ENCODE results near the gene RAB40C. TPM values are rescaled to one million over a fixed set of nuclear protein-coding genes. Genes with fewer than 3 reads are reported as not detected.

Gene RAB40C
- total RNA-seq, 1 experiment from 2014 or later: 5.9 TPM

DNA sequence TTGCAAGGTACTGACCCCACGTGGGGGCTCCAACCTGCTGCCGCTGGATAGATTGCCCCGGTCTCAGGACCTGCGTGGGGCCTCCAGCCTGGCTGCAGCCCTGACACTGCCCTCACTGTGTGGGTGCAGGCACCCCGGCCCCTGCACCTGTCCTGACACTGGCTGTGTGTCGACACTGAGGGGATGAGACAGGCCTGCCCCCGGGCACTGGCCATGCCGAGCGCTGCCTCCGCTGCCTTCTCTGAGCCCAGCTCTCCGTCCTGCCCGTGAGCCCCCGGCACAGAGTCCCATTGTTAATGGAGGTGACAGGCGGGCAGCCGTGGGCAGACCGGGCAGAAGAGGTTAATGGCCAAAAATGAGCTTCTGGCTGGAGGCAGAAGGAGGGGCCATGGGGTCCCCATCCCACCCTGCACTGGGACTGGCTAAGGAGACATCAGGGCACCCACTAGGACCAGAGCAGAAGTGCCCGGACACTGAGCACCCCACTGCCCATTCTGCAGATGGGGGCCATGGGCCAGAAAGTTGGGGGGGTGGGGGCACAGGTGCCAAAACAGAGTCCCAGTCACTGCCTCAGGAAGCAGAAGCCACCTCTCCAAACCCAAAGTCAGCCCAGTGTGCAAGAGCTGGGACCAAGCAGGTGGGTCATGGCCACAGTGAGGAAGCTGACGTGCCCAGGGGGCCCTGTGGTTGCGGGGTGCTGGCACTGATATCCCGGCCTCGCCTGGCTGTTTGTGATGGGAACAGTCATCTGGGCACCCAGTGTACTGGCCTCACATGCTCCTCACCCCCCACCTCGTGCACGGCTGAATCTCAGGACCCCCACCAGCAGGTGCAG, 32.2 kb upstream of the RAB40C start:
- no peaks in the 10 kb centered on the region for H3K36me3 ChIP-seq (ENCODE audit: insufficient read depth, low read length)
- 0 out of 2 replicates have a peak, but pooled peaks cover 10% of the 10 kb centered on the region for H4K20me1 ChIP-seq (ENCODE audit: insufficient read depth, low read depth, low read length)
- peak overlapping the region; percentile 50 for H3K9ac ChIP-seq (ENCODE audit: low read length)
- DNase-seq: peak; percentile 70
- H2AFZ ChIP-seq (ENCODE audit: low read length): no peak overlapping the region
- H3K9me3 ChIP-seq (ENCODE audit: low read length): no peaks in the 10 kb centered on the region
- peak overlapping the region; percentile 71 for H3K27ac ChIP-seq (ENCODE audit: low read length)
- H3K4me3 ChIP-seq (ENCODE audit: low read length): peak overlapping the region; percentile 28; the same call in 1 of the 2 replicates
- no peaks in the 10 kb centered on the region for H3K9me2 ChIP-seq (replicated peaks; ENCODE audit: insufficient read depth, low read length)
- no peaks in the 10 kb centered on the region for H3K27me3 ChIP-seq (ENCODE audit: low read length)
- H3K79me2 ChIP-seq (ENCODE audit: low read length): no peaks in the 10 kb centered on the region
- H3K4me2 ChIP-seq (ENCODE audit: low read depth, low read length, poor library complexity, severe bottlenecking): peak overlapping the region; percentile 63
- peaks cover 29% of the 10 kb centered on the region for H3K4me1 ChIP-seq (ENCODE audit: low read length)

DNA sequence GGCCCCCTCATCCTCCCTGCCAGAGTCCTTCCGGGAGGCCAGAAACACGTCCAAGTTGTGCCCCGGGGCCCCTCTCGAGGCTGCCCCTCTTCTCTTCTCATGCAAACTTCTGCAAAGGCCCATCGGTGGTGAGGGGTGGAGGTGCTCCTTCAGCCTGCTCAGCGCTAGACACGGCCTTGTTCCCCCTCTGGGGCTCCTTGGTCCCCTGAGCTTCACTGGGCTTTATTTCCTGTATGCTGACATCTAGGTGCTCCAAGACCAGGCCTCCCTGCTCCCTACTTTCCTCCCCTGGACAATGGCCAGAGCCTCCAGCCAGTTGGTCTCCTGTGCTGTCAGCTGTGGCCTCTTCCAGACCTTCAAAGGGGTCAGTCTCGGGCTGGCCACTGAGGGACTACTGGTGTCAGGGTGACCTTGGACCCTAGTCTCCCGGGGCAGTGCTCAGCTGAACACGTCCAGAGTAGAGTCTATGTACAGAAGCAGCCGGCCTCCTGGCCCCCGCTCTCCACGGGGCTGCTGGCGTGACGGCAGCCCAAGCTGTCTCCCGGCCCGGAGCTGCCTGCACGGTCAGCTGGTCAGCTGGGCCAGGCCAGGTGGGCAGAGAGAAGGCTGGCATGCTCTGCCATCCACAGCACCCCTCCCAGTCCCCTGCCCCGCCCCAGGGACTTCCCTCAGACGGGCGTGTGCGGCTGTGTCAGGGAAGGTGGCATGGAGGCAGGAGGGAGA, 31.4 kb upstream of the RAB40C start:
- H3K4me3 ChIP-seq (ENCODE audit: low read length): peak overlapping the region; percentile 28; the same call in 1 of the 2 replicates
- H3K9ac ChIP-seq (ENCODE audit: low read length): peak overlapping the region; percentile 50
- no peaks in the 10 kb centered on the region for H3K79me2 ChIP-seq (ENCODE audit: low read length)
- peaks cover 29% of the 10 kb centered on the region for H3K4me1 ChIP-seq (ENCODE audit: low read length)
- peak; percentile 89 for DNase-seq
- peak overlapping the region; percentile 71 for H3K27ac ChIP-seq (ENCODE audit: low read length)
- H3K9me2 ChIP-seq (replicated peaks; ENCODE audit: insufficient read depth, low read length): no peaks in the 10 kb centered on the region
- H2AFZ ChIP-seq (ENCODE audit: low read length): no peak overlapping the region
- H3K27me3 ChIP-seq (ENCODE audit: low read length): no peaks in the 10 kb centered on the region
- no peaks in the 10 kb centered on the region for H3K9me3 ChIP-seq (ENCODE audit: low read length)
- peak overlapping the region; percentile 63 for H3K4me2 ChIP-seq (ENCODE audit: low read depth, low read length, poor library complexity, severe bottlenecking)
- H4K20me1 ChIP-seq (ENCODE audit: insufficient read depth, low read depth, low read length): 0 out of 2 replicates have a peak, but pooled peaks cover 7% of the 10 kb centered on the region
- no peaks in the 10 kb centered on the region for H3K36me3 ChIP-seq (ENCODE audit: insufficient read depth, low read length)

DNA sequence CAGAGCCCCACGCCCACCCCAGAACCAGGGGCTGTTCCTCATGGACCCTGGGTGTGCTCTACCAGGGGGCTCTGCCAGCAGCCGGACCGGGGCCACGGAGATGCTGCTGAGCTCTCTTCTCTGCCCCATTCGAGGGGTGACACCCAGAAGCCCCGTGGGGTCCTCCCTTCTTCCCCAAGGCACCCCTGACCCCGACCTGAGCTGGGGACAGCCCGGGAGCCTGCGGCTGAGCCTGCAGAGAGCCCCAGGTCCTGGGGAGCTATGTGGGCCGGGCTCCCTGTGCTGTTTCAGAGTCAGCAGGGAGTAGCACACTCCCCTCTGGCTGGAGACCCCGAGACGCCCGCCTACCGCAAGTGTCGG, 30.9 kb upstream of the RAB40C start:
- H3K4me1 ChIP-seq (ENCODE audit: low read length): peaks cover 29% of the 10 kb centered on the region
- peak overlapping the region; percentile 71 for H3K27ac ChIP-seq (ENCODE audit: low read length)
- H3K36me3 ChIP-seq (ENCODE audit: insufficient read depth, low read length): no peaks in the 10 kb centered on the region
- H3K4me2 ChIP-seq (ENCODE audit: low read depth, low read length, poor library complexity, severe bottlenecking): peak overlapping the region; percentile 63
- H3K4me3 ChIP-seq (ENCODE audit: low read length): no peak overlapping the region
- no peaks in the 10 kb centered on the region for H3K27me3 ChIP-seq (ENCODE audit: low read length)
- H2AFZ ChIP-seq (ENCODE audit: low read length): no peak overlapping the region
- H4K20me1 ChIP-seq (ENCODE audit: insufficient read depth, low read depth, low read length): 0 out of 2 replicates have a peak, but pooled peaks cover 4% of the 10 kb centered on the region
- H3K9me2 ChIP-seq (replicated peaks; ENCODE audit: insufficient read depth, low read length): no peaks in the 10 kb centered on the region
- H3K9ac ChIP-seq (ENCODE audit: low read length): peak overlapping the region; percentile 50; the same call in 1 of the 2 replicates
- H3K79me2 ChIP-seq (ENCODE audit: low read length): no peaks in the 10 kb centered on the region
- H3K9me3 ChIP-seq (ENCODE audit: low read length): no peaks in the 10 kb centered on the region
- DNase-seq: no peak

DNA sequence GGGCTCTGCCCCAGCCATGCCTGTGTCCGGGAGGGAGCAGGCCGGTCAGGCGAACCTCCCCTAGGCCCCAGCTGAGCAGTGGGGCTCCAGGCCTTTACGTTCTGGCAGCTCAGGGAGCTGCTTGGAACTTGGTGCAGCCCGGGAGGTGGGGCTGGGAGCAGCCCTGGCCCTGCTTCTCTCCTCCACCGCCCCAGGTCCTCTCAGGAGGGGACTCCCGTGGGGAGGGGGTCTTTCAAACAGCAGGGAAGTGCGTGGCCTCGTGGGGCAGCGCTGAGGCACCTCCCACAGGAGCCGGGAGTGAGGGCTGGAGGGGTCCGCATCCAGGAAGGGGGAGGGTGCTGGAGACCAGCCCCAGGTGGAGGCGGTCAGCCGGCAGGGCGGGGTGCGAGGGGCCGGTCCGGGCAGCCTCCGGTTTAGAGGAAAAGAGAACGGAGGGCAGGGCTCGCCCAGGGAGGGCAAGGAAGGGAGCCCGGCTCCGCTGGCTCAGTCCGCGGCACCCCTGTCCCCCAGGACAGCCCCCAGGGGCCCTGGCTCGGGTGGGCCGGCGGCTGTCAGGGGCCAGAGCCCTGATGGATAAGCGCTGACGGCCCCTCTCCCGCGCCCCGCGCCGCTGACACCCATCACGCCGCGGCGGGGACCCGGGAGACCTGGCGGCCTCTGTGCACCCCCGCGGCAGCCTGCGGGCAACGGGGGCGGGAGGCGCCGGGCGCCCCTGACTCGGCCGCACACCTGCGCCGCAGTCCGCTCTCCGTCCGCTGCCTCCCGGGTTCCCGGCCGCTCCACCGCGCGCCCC, 30.3 kb upstream of the RAB40C start:
- Histone ChIP-seq H2AFZ (ENCODE audit: low read length) (no peak overlapping the region), H4K20me1 (ENCODE audit: insufficient read depth, low read depth, low read length) (0 out of 2 replicates have a peak, but pooled peaks cover 4% of the 10 kb centered on the region), H3K9ac (ENCODE audit: low read length) (no peak overlapping the region), H3K27ac (ENCODE audit: low read length) (no peak overlapping the region), H3K79me2 (ENCODE audit: low read length) (no peaks in the 10 kb centered on the region), H3K36me3 (ENCODE audit: insufficient read depth, low read length) (no peaks in the 10 kb centered on the region), H3K9me2 (replicated peaks; ENCODE audit: insufficient read depth, low read length) (no peaks in the 10 kb centered on the region), H3K4me1 (ENCODE audit: low read length) (peaks cover 29% of the 10 kb centered on the region), H3K9me3 (ENCODE audit: low read length) (no peaks in the 10 kb centered on the region), H3K27me3 (ENCODE audit: low read length) (no peaks in the 10 kb centered on the region), H3K4me2 (ENCODE audit: low read depth, low read length, poor library complexity, severe bottlenecking) (no peak overlapping the region), H3K4me3 (ENCODE audit: low read length) (no peak overlapping the region)
- no peak for DNase-seq

DNA sequence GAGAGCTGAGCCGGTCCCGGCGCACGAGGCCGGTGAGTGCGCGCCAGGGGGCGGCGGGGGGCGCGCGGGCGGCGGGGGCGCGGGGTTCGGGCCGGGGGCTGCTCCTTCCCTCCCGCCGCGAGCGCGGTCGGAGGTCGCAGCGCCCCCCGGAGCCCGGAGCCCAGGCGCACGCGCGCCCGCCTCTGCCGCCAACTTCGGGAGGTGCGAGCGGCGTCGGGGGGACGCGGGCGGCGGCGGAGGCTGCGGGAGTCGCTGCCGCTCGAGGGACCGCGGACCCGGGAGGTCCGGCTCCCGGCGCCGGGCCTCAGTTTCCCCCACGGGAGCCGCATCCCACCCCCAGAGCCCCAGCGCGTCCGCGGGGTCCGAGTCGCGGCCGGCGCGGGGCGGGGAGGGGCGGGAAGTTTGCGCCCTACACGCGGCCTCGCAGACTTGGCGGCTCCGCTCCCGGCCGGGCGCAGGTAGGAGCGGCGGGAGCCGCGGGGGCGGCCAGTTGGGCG, 29.6 kb upstream of the RAB40C start, which contains the start of gene PRR35:
PRR35 (plus strand) TSS at position 191 of the 497 bp plus-strand sequence. CDS start 2,901 bp downstream, outside the sequence.
- Histone ChIP-seq H4K20me1 (ENCODE audit: insufficient read depth, low read depth, low read length) (0 out of 2 replicates have a peak, but pooled peaks cover 4% of the 10 kb centered on the region), H3K79me2 (ENCODE audit: low read length) (no peaks in the 10 kb centered on the region), H3K36me3 (ENCODE audit: insufficient read depth, low read length) (no peaks in the 10 kb centered on the region), H3K9me2 (replicated peaks; ENCODE audit: insufficient read depth, low read length) (no peaks in the 10 kb centered on the region), H2AFZ (ENCODE audit: low read length) (no peak within 1 kb of the TSS), H3K27me3 (ENCODE audit: low read length) (no peaks in the 10 kb centered on the region), H3K4me3 (ENCODE audit: low read length) (no peak within 1 kb of the TSS), H3K4me2 (ENCODE audit: low read depth, low read length, poor library complexity, severe bottlenecking) (no peak within 1 kb of the TSS), H3K4me1 (ENCODE audit: low read length) (peaks cover 29% of the 10 kb centered on the region), H3K9me3 (ENCODE audit: low read length) (no peaks in the 10 kb centered on the region), H3K27ac (ENCODE audit: low read length) (no peak within 1 kb of the TSS), H3K9ac (ENCODE audit: low read length) (no peak within 1 kb of the TSS)
- DNase-seq: no peak

DNA sequence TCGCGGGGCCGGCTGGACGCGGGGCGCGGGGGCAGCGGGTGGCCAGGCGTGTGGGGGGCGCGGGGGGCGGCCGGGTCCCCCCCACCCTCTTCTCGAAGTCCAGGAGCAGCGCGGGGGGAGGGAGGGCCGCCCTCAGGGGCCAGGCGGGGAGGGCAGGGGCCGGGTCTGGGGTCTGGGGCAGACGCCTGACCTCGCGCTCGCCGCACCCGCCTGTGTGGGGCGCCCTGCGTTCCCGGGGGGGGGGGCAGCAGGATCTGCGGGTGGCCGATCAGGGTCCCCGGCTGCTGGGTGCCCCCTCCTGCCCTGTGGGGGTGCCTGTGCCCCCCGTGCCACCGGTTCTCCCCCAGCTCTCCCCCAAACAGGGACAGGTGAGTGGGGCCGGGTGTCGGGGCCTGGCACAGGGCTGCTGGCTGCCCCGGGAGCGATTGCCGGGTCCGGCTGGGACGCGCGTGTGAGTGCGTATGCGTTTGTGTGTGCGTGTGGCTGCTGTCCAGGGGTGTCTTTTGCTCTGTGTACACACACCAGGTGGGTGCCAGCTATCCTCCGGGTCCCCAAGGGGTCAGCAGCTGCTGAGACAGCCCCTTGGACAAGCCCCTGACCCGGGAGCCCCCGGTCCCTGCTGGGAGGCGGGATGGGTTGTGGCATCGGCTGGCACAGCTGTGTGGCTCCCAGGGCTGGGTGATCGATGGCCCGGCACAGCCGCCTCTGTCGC, 29.0 kb upstream of the RAB40C start:
- H3K4me2 ChIP-seq (ENCODE audit: low read depth, low read length, poor library complexity, severe bottlenecking): no peak overlapping the region
- H3K9me2 ChIP-seq (replicated peaks; ENCODE audit: insufficient read depth, low read length): no peaks in the 10 kb centered on the region
- no peak overlapping the region for H2AFZ ChIP-seq (ENCODE audit: low read length)
- H3K27me3 ChIP-seq (ENCODE audit: low read length): no peaks in the 10 kb centered on the region
- no peaks in the 10 kb centered on the region for H3K79me2 ChIP-seq (ENCODE audit: low read length)
- no peak overlapping the region for H3K27ac ChIP-seq (ENCODE audit: low read length)
- 0 out of 2 replicates have a peak, but pooled peaks cover 4% of the 10 kb centered on the region for H4K20me1 ChIP-seq (ENCODE audit: insufficient read depth, low read depth, low read length)
- H3K9ac ChIP-seq (ENCODE audit: low read length): no peak overlapping the region
- DNase-seq: no peak
- H3K9me3 ChIP-seq (ENCODE audit: low read length): no peaks in the 10 kb centered on the region
- H3K4me3 ChIP-seq (ENCODE audit: low read length): no peak overlapping the region
- peaks cover 31% of the 10 kb centered on the region for H3K4me1 ChIP-seq (ENCODE audit: low read length)
- H3K36me3 ChIP-seq (ENCODE audit: insufficient read depth, low read length): no peaks in the 10 kb centered on the region

DNA sequence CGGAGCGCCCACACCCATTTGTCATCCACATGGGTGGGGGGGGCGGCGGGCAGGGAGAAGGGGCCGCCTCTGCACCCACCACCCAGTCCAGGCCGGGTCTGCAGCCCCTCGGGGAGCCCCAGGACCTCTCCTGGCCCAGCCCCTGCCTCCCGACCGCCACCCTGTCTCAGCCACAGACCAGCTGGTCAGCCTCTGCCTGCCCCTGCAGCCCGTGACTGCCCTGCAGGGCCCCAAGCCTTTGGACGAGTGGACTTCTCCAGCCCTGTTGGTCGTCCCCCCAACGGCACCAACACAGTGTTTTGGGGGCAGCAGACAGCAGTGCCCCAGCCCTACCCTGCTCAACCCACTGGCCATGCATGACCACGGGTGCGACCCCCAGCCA, 28.5 kb upstream of the RAB40C start:
- no peak overlapping the region for H2AFZ ChIP-seq (ENCODE audit: low read length)
- H3K27me3 ChIP-seq (ENCODE audit: low read length): no peaks in the 10 kb centered on the region
- no peak for DNase-seq
- H3K27ac ChIP-seq (ENCODE audit: low read length): no peak overlapping the region
- no peaks in the 10 kb centered on the region for H3K9me3 ChIP-seq (ENCODE audit: low read length)
- H3K36me3 ChIP-seq (ENCODE audit: insufficient read depth, low read length): no peaks in the 10 kb centered on the region
- 0 out of 2 replicates have a peak, but pooled peaks cover 4% of the 10 kb centered on the region for H4K20me1 ChIP-seq (ENCODE audit: insufficient read depth, low read depth, low read length)
- no peak overlapping the region for H3K9ac ChIP-seq (ENCODE audit: low read length)
- no peaks in the 10 kb centered on the region for H3K79me2 ChIP-seq (ENCODE audit: low read length)
- H3K4me1 ChIP-seq (ENCODE audit: low read length): peaks cover 37% of the 10 kb centered on the region
- no peak overlapping the region for H3K4me2 ChIP-seq (ENCODE audit: low read depth, low read length, poor library complexity, severe bottlenecking)
- no peaks in the 10 kb centered on the region for H3K9me2 ChIP-seq (replicated peaks; ENCODE audit: insufficient read depth, low read length)
- H3K4me3 ChIP-seq (ENCODE audit: low read length): no peak overlapping the region
